Epithelial cell of prostate (primary cell): Measurements from ENCODE around the gene CELF5.
"Not testable (repeated sequence)": the region's sequence is repeated elsewhere in the genome, so short reads cannot be mapped to it uniquely, and the experiment has no call there.

Experiments
- DNase-seq: peaks from one replicate; pipeline ENCODE4 v3.0.0-alpha.2; 2011; ENCODE audit warnings: low read depth, low spot score
- H3K27ac ChIP-seq: fragments of 450-650 bp; 2 replicates; pipeline ENCODE4 v1.5.1; 2017; ENCODE audit warnings: mild to moderate bottlenecking

Gene CELF5

DNA sequence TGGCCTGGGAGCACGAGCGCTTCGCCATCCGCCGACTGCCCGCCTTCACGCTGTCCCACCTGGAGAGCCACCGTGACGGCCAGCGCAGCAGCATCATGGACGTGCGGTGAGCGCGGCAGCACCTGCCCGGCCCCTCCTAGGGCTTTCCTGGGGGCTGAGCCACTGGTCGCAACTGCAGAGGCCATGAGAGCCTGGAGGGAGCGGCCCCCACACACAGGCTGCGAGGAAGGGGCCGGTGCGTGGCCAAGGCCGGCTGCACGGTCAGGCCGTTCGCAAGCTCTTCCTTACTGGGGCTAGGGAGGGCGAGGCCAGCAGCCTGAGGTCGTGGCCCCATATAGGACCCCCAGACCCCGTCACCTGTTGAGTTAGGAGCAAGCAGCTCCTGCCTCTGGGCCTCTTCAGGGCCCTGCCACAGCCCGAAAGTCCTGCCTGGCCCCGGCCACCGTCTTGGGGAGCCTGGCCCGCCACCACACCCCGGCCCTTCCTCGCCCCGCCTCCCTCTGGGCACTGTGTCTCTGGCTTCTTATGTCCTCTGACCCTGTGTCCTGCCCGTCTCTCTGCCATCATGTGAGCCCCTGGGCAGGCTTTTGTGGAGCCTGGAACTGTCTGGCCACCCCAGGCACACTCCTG lies 19.7 kb upstream of the CELF5 start:
- DNase-seq = no peak
- no peak overlapping the region for H3K27ac ChIP-seq

DNA sequence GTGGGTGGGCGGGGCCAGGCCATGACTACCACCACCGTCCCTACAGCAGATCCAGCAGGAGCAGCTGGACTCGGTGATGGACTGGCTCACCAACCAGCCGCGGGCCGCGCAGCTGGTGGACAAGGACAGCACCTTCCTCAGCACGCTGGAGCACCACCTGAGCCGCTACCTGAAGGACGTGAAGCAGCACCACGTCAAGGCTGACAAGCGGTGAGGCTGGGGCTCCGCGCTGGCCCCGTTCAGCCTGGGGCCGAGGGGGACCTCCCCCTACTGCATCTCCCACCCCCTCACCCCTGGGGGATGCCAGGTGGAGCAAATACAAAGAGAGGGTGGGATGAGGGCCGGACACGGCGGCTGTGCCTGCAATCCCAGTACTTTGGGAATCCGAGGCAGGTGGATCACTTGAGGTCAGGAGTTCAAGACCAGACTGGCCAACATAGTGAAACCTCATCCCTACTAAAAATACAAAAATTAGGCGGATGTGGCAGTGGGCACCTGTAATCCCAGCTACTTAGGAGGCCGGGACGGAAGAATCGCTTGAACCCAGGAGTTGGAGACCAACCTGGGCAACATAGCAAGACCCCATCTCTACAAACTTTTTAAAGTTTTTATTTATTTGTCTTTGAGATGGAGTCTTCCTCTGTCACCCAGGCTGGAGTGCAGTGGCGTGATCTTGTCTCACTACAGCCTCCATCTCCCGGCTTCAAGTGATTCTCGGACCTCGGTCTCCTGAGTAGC lies 18.1 kb upstream of the CELF5 start:
- DNase-seq = no peak
- H3K27ac ChIP-seq = no peak overlapping the region

- DNase-seq = no peak
- H3K27ac ChIP-seq = no peak overlapping the region
Measured at GRCh38 chr19:3207461-3208242, 16.8 kb upstream of the CELF5 start.

DNA sequence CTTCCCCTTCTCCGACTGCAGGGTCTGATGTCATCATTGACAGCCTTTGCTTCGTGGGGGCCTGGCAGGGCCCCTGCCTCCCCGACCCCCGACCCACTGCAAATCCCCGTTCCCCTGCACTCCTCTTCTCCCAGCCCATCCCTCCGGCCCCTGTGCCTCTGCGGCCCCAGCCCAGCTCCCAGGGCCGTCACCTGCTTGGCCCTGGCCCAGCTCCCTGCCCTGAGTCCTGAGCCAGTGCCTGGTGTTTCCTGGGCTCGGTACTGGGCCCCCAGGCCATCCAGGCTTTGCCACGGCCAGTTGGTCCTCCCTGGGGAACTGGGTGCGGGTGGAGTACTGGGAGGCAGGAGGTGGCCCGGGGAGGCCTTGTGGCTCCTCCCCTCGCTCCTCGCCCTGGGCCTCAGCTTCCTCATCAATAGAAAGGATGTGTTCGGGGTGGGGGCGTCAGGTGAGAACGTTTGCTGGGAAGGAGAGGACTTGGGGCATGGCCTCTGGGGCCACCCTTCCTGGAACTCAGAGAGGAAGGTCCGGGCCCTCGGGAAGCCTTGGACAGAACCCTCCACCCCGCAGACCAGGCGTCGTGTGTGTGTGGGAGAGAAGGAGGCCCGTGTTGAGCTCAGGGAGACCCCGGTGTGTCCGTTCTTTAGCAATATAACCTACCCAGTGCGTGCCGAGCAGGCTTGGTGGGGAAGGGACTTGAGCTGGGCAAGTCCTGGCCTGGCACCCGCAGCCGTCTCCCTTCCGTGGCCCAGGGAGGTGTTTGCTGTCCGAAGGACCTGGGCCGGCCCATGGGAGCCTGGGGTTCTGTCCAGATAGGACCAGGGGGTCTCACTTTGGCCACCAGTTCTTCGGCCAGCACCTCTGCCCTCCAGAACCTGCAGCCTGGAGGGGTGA lies 15.9 kb upstream of the CELF5 start:
- no peak overlapping the region for H3K27ac ChIP-seq
- no peak for DNase-seq

DNA sequence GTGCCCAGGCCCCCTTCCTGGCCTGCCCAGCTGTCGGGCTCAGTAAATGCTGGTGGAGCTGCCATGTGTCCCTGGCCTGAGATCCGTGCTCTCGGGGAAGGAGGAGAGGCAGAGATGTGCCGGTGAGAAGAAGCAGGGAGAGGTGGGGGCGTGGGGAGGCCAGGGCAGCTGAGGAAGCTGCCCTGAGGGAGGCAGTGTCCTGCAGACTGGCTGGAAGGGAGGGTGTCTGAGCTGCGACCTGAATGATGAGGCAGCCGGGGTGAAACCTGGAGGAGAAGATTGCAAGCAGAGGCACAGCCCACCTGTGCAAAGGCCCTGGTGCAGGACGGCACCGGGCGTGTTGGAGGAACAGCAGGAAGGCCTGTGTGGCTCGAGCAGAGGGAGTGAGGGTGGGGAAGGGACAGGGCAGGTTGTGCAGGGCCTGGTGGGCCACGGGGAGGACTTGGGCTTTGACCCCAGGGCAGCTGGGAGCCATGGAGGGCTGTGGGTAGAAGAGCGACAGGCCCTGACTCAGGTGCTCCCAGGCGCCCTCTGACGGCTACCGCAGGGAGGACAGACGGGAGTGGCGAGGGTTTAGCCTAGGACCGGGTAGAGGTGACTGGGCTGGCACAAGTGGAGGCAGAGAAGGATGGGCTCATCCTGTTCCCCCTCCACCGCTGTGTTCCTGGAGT lies 14.0 kb upstream of the CELF5 start:
- no peak overlapping the region for H3K27ac ChIP-seq
- no peak for DNase-seq

DNA sequence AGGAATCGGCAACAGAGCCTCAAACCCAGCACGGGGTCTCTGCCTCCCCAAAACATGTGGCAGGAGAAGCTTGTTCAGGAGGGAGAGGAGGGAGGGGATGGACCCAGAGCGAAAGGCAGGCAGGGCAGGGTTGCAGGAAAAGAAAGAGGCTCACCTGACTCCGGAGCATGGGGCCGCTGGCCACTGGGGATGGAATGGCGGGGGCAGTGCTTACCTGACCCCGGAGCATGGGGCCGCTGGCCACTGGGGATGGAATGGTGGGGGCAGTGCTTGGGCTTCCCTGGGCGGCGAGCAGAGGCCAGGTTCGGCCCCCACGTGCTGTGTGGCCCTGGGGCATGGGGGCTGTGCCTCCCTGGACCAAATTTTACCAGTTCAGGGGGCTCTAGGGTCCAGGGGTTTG lies 13.3 kb upstream of the CELF5 start:
- DNase-seq = no peak
- H3K27ac ChIP-seq = no peak overlapping the region

DNA sequence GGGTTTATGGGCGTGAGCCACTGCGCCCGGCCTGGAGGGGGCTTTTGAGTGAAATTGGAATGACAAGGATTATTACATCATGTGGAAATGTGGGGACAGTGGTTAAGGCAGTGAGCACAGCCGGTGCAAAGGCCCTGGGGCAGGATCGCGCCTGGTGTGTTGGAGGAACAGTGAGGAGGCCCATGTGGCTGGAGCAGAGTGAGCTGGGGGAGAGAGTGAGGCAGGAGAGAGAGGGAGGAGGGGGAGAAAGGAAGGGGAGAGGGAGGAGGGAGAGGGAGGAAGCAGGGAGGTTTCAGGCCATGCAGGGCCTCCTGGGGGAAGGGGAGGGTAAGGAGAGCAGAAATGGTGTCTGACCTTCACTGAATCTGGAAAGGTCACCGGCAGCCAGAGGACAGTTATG lies 11.3 kb upstream of the CELF5 start:
- DNase-seq = no peak
- H3K27ac ChIP-seq = no peak overlapping the region

DNA sequence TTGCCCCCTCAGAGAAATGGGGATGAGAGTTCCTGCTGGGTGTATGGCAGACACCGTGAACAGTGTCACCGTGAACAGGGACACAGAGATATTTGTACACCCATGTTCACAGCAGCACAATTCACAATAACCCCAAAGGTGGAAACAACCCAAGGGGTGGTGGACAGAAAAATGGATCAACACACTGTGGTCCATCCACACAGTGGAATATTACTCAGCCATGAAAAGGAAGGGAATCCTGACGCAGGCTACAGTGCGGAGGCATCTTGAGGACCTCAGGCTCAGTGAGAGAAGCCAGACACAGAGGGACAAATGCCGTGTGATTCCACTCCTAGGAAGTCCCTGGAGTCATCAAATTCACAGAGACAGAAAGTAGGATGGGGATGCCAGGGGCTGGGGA lies 7.6 kb upstream of the CELF5 start:
- DNase-seq = no peak

DNA sequence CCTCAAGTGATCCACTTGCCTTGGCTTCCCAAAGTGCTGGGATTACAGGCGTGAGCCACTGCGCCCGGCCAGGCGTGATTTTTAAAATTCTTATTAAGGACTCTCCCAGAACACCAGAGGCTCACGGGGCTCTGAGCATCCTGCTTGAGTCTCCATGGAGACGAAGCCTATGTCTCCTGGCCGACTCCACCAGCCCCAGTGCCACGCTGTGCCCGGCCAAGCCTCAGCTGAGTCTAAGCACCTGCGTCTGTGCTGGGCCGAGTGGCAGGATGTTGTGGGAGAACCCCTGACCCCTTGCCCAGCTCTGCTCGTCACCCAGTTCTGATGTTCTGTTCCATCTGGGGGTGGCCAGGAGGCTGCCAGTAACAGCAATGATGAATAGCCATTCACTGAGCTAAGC lies 3.9 kb upstream of the CELF5 start:
- no peak overlapping the region for H3K27ac ChIP-seq
- no peak for DNase-seq

More for the DNA sequence above, 7.6 kb upstream of the CELF5 start:
- no peak overlapping the region for H3K27ac ChIP-seq

DNA sequence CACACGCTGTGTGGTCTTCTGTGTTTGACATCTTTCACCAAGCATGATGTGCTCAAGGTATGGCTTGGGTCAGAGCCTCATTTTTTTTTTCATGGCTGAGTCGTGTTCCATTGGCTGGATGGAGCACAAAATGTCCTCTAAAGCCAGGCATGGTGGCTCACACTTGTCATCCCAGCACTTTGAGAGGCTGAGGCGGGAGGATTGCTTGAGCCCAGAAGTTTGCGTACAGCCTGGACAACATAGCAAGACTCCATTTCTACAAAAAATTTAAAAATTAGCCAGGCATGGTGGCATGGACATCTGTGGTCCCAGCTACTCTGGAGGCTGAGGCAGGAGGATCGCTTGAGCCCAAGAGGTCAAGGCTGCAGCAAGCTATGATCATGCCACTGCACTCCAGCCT lies 2.9 kb upstream of the CELF5 start:
- H3K27ac ChIP-seq, DNase-seq: not testable (repeated sequence)

GRCh38 chr19:3222709-3223108 lies 1.8 kb upstream of the CELF5 start:
- DNase-seq = no peak
- H3K27ac ChIP-seq = no peak overlapping the region

- DNase-seq = no peak
- H3K27ac ChIP-seq = no peak overlapping the region
Measured at GRCh38 chr19:3225169-3225485, 666 bp downstream of the CELF5 start.

DNA sequence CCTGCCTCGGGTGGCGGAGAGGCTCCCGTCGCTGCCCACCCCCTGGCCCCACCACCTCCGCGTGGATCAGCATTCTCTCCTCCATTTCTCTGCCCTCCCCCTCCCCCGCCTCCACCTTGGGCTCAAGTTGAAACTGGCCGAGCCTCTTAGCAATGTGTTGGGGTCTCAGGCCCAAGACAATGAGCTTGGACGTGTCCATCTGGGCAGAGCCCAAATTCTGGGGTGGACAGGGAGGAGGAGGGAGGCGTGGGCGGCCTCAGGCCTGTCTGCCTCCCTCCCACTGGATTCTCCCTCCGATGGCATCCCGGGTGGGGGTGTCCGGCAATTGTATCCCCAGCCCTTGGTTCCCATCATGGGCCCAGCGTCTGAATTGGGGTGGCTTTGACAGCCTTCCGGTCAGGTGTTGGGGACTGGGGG lies 1.2 kb downstream of the CELF5 start:
- no peak overlapping the region for H3K27ac ChIP-seq
- DNase-seq = no peak

- no peak for DNase-seq
- no peak overlapping the region for H3K27ac ChIP-seq
Measured at GRCh38 chr19:3227054-3227626, 2.7 kb downstream of the CELF5 start.

GRCh38 chr19:3229346-3229743 lies 4.9 kb downstream of the CELF5 start:
- no peak overlapping the region for H3K27ac ChIP-seq
- no peak for DNase-seq

DNA sequence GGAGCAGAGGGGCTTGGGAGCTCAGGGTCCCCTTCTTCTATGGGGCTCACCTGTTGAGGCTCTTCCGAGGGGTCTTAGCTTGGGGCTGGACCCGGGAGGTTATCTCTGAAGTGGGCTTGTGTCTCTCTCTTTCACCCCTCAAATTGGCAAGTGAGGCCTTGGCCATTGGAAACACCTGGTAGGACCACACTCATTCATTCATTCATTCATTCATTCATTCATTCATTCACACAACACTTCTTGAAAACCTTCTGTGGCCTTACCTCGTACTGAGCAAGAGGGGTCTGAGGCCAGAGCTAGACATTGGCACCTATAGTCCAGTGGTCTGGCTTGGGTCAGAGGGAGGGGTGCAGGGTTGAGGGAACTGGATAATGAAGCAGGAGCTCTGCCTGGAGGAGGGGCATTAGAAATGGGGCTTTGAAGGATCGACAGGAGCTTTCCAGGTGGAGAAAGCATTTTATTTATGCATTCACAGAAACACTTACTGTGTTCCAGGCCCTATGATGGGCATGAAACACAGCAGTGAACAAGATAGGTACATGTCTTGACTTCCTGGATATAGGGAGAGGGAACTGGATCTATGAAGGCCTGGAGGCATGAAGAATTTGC lies 5.5 kb downstream of the CELF5 start:
- H3K27ac ChIP-seq = no peak overlapping the region
- no peak for DNase-seq

GRCh38 chr19:3231288-3231687 lies 6.8 kb downstream of the CELF5 start:
- no peak overlapping the region for H3K27ac ChIP-seq
- no peak for DNase-seq

DNA sequence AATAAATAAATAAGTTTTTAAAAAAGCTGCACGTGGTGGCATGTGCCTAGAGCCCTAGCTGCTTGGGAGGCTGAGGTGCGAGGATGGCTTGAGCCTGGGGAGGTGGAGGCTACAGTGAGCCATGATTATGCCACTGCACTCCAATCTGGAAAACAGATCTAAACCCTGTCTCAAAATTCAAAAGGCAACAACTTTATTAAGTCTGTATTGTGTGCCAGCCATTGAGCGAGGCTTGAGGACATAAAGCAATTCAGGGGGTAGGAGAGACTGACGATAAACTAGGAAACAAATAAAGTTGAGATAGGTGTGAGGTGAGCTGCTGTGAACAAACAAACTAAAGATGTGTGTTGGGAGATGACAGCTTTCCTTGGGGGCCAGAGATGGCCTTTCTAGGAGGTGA lies 8.7 kb downstream of the CELF5 start:
- DNase-seq = no peak
- no peak overlapping the region for H3K27ac ChIP-seq

DNA sequence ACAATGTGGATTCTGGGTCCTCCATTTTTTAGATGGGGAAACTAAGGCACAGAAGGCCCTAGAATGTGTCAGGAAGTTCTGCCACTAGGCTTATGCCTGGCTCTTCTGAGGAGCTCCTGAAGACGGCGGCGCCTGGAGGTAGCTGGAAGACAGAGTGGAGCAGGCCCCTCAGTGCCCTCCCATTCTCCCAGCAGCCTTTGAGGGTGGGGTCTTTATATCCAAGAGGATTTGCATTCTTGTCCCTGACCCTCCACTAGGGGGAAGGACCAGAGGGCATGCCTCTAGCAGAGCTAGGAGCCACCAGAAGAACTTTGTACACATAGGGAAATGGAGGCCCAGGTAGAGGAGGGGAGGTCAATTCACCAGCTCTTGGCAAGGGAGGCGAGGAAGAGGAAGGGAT lies 9.4 kb downstream of the CELF5 start:
- DNase-seq = no peak
- no peak overlapping the region for H3K27ac ChIP-seq
